ENCODE results near the gene OR2T6. TPM values are rescaled to one million over a fixed set of nuclear protein-coding genes. Genes with fewer than 3 reads are reported as not detected.

Gene OR2T6
- total and polyA plus RNA-seq, 9 of the 15 experiments (the other 6 are each of a cell fraction or from before 2014, with no cell fraction given) = not detected

- TF ChIP-seq ZNF197 (CRISPR knock-in tag; IDR thresholded peaks at IDR 0.05; ENCODE audit: low read depth) (no peak), MTA1 (IDR thresholded peaks at IDR 0.05; ENCODE audit: borderline replicate concordance) (no peak), MCM5 (IDR thresholded peaks at IDR 0.05; ENCODE audit: low read depth) (no peak), STAG1 (CRISPR knock-in tag; IDR thresholded peaks at IDR 0.05; ENCODE audit: borderline replicate concordance) (no peak), E2F8 (IDR thresholded peaks at IDR 0.05; ENCODE audit: low read depth, partially characterized antibody) (no peak), RAD21 (CRISPR knock-in tag; conservative IDR thresholded peaks at IDR 0.05 in 1 of 2, IDR thresholded peaks at IDR 0.05 in 1 of 2) (no peak)
- TF ChIP-seq, protein P1, sequence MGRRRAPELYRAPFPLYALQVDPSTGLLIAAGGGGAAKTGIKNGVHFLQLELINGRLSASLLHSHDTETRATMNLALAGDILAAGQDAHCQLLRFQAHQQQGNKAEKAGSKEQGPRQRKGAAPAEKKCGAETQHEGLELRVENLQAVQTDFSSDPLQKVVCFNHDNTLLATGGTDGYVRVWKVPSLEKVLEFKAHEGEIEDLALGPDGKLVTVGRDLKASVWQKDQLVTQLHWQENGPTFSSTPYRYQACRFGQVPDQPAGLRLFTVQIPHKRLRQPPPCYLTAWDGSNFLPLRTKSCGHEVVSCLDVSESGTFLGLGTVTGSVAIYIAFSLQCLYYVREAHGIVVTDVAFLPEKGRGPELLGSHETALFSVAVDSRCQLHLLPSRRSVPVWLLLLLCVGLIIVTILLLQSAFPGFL (CRISPR knock-in tag; IDR thresholded peaks at IDR 0.05) = no peak
- TF ChIP-seq, protein P2, sequence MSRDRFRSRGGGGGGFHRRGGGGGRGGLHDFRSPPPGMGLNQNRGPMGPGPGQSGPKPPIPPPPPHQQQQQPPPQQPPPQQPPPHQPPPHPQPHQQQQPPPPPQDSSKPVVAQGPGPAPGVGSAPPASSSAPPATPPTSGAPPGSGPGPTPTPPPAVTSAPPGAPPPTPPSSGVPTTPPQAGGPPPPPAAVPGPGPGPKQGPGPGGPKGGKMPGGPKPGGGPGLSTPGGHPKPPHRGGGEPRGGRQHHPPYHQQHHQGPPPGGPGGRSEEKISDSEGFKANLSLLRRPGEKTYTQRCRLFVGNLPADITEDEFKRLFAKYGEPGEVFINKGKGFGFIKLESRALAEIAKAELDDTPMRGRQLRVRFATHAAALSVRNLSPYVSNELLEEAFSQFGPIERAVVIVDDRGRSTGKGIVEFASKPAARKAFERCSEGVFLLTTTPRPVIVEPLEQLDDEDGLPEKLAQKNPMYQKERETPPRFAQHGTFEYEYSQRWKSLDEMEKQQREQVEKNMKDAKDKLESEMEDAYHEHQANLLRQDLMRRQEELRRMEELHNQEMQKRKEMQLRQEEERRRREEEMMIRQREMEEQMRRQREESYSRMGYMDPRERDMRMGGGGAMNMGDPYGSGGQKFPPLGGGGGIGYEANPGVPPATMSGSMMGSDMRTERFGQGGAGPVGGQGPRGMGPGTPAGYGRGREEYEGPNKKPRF (IDR thresholded peaks at IDR 0.05; ENCODE audit: low read depth, low read length) = no peak
- TF ChIP-seq, protein P3, sequence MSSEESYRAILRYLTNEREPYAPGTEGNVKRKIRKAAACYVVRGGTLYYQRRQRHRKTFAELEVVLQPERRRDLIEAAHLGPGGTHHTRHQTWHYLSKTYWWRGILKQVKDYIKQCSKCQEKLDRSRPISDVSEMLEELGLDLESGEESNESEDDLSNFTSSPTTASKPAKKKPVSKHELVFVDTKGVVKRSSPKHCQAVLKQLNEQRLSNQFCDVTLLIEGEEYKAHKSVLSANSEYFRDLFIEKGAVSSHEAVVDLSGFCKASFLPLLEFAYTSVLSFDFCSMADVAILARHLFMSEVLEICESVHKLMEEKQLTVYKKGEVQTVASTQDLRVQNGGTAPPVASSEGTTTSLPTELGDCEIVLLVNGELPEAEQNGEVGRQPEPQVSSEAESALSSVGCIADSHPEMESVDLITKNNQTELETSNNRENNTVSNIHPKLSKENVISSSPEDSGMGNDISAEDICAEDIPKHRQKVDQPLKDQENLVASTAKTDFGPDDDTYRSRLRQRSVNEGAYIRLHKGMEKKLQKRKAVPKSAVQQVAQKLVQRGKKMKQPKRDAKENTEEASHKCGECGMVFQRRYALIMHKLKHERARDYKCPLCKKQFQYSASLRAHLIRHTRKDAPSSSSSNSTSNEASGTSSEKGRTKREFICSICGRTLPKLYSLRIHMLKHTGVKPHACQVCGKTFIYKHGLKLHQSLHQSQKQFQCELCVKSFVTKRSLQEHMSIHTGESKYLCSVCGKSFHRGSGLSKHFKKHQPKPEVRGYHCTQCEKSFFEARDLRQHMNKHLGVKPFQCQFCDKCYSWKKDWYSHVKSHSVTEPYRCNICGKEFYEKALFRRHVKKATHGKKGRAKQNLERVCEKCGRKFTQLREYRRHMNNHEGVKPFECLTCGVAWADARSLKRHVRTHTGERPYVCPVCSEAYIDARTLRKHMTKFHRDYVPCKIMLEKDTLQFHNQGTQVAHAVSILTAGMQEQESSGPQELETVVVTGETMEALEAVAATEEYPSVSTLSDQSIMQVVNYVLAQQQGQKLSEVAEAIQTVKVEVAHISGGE (CRISPR knock-in tag; IDR thresholded peaks at IDR 0.05) = no peak
These were observed 14.3 kb upstream of the OR2T6 start, which contains the start of gene OR2T4 (continued) for GRCh38 chr1:248361121-248361715.
